Activated CD8-positive, alpha-beta T cell treated with anti-CD3 and anti-CD28 coated beads for 36 hours (primary cell): ENCODE measurements around the gene BACE2. TPM values are rescaled to one million over a fixed set of nuclear protein-coding genes. Genes with fewer than 3 reads are reported as not detected.

Experiments
- ATAC-seq: fragments of 200-7000 bp; cut with Tn5 transposase; one replicate; pipeline ENCODE4 v1.10.0; 2021; ENCODE audit warnings: mild to moderate bottlenecking, moderate library complexity
- CTCF ChIA-PET: fragments of 350-600 bp; sonication (Branson Sonifier 250); formaldehyde crosslinking; loops from one replicate; lab custom pipeline; 2021; ENCODE audit warnings: antibody characterized with exemption; lab: Charles Lee
- POLR2A ChIA-PET: fragments of 350-600 bp; sonication (Branson Sonifier 250); formaldehyde crosslinking; loops from one replicate; lab custom pipeline; 2021; ENCODE audit warnings: antibody characterized with exemption; lab: Charles Lee
- DNase-seq: peaks from one replicate; pipeline ENCODE4 v3.0.0-alpha.2; 2020
- H3K27ac Mint-ChIP-seq: one replicate; pipeline ENCODE4 v1.8.0; 2021; ENCODE audit warnings: mild to moderate bottlenecking, mixed read lengths
- H3K27me3 Mint-ChIP-seq: one replicate; pipeline ENCODE4 v1.8.0; 2021; ENCODE audit warnings: mixed read lengths
- H3K36me3 Mint-ChIP-seq: one replicate; pipeline ENCODE4 v1.8.0; 2021; ENCODE audit warnings: low read depth, mixed read lengths
- H3K4me1 Mint-ChIP-seq: one replicate; pipeline ENCODE4 v1.8.0; 2021; ENCODE audit warnings: low read depth, mixed read lengths
- H3K4me3 Mint-ChIP-seq: one replicate; pipeline ENCODE4 v1.8.0; 2021; ENCODE audit warnings: mild to moderate bottlenecking, moderate library complexity, mixed read lengths
- H3K9me3 Mint-ChIP-seq: one replicate; pipeline ENCODE4 v1.8.0; 2021; ENCODE audit warnings: mixed read lengths
- intact Hi-C: fragments of 100-400 bp; cut with micrococcal nuclease; formaldehyde crosslinking; loops from one replicate; pipeline ENCODE4 v1.10.0; 2022
- total RNA-seq, 2 experiments: library from RNA; stranded (reverse); gene quantifications; one replicate each; pipeline ENCODE4 v1.2.3, GENCODE V29; 2021
- TF ChIP-seq, protein P1 (sequence below): fragments of 200-600 bp; IDR thresholded peaks from one replicate; pipeline ENCODE4 v1.8.0; 2022; ENCODE audit warnings: antibody characterized with exemption, mild to moderate bottlenecking

The BACE2 gene
- total RNA-seq, 2 experiments from 2014 or later: 1.1 to 2.0 TPM

DNA sequence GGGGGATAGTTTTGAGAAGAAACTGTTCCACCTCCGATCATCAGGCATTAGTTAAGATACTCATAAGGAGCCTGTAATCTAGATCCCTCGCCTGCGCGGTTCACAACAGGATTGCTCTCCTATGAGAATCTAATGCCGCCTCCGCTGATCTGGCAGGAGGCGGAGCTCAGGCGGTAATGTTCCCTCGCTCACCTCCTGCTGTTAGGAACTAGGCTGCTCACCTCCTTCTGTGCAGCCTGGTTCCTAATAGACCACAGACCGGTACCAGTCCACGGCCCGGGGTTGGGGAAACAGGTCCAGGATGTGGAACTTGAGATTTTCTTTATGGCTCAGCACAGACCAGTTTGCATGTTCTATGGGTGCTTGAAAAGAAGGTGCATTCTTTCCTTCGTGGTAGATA lies 121.5 kb downstream of the BACE2 start:
- Mint-ChIP-seq H3K4me3 (no peak overlapping the region), H3K4me1 (peaks cover 6% of the 10 kb centered on the region), H3K9me3 (no peaks in the 10 kb centered on the region), H3K27me3 (peaks cover 13% of the 10 kb centered on the region), H3K36me3 (no peaks in the 10 kb centered on the region), H3K27ac (no peak overlapping the region)
- intact Hi-C loops: no loop called here
- ATAC-seq: no peak
- POLR2A ChIA-PET: no interaction called here
- CTCF ChIA-PET: interaction anchor here (0.6 kb wide), 1 partner anchor 31 kb away, joined by 3 read pairs; no protein-coding TSS in a partner anchor
- TF ChIP-seq, protein P1, sequence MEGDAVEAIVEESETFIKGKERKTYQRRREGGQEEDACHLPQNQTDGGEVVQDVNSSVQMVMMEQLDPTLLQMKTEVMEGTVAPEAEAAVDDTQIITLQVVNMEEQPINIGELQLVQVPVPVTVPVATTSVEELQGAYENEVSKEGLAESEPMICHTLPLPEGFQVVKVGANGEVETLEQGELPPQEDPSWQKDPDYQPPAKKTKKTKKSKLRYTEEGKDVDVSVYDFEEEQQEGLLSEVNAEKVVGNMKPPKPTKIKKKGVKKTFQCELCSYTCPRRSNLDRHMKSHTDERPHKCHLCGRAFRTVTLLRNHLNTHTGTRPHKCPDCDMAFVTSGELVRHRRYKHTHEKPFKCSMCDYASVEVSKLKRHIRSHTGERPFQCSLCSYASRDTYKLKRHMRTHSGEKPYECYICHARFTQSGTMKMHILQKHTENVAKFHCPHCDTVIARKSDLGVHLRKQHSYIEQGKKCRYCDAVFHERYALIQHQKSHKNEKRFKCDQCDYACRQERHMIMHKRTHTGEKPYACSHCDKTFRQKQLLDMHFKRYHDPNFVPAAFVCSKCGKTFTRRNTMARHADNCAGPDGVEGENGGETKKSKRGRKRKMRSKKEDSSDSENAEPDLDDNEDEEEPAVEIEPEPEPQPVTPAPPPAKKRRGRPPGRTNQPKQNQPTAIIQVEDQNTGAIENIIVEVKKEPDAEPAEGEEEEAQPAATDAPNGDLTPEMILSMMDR: no peak
- DNase-seq: no peak

GRCh38 chr21:41290106-41290799 lies 122.3 kb downstream of the BACE2 start:
- Mint-ChIP-seq H3K36me3 (no peaks in the 10 kb centered on the region), H3K9me3 (no peaks in the 10 kb centered on the region), H3K4me1 (peaks cover 6% of the 10 kb centered on the region), H3K27me3 (peaks cover 14% of the 10 kb centered on the region), H3K4me3 (no peak overlapping the region), H3K27ac (no peak overlapping the region)
- ATAC-seq (no peak), DNase-seq (no peak)
- ChIA-PET CTCF (no interaction called here), POLR2A (no interaction called here)
- TF ChIP-seq, protein P1: no peak
- intact Hi-C loops: no loop called here

- ChIA-PET CTCF (interaction anchor here (1.1 kb wide), 1 partner anchor 12 kb away, joined by 3 read pairs; no protein-coding TSS in a partner anchor), POLR2A (no interaction called here)
- peaks cover 3% of the 10 kb centered on the region for H3K9me3 Mint-ChIP-seq
- H3K27ac Mint-ChIP-seq: no peak overlapping the region
- TF ChIP-seq, protein P1: no peak
- ATAC-seq (no peak), DNase-seq (no peak)
- no peak overlapping the region for H3K4me3 Mint-ChIP-seq
- H3K36me3 Mint-ChIP-seq: no peaks in the 10 kb centered on the region
- H3K4me1 Mint-ChIP-seq: peaks cover 6% of the 10 kb centered on the region
- intact Hi-C loops: no loop called here
- H3K27me3 Mint-ChIP-seq: peaks cover 25% of the 10 kb centered on the region
Observed at GRCh38 chr21:41294548-41295231, 126.7 kb downstream of the BACE2 start.

DNA sequence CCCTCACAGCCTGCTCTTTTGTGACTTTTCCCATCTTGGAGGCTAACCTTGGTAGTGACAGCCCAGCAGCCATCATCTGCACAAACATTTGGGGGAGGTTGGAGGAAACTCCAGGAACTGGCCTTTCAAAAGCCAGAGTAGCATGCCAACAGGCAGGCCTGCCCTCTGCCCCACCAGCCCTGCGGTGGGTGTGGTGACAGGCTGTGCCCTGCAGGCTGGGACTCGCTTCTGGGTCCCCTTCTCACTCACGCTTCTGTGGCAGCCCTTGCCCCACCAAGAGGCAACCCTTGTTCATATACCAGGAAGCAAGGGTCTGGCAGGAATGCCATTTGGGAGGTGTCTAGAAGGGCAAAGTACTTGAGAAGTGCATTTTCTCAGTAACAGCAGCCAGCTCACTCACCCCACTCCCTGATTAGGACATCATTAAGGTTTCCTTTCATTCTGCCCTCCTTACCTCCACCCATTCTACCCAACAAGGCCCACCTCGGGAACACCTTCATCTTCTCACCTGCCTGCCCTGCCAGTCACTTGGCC lies 127.8 kb downstream of the BACE2 start:
- TF ChIP-seq, protein P1: no peak
- peaks cover 25% of the 10 kb centered on the region for H3K27me3 Mint-ChIP-seq
- ATAC-seq: no peak
- H3K27ac Mint-ChIP-seq: no peak overlapping the region
- H3K4me3 Mint-ChIP-seq: no peak overlapping the region
- no peak for DNase-seq
- no peaks in the 10 kb centered on the region for H3K36me3 Mint-ChIP-seq
- intact Hi-C loops: no loop called here
- H3K4me1 Mint-ChIP-seq: peaks cover 6% of the 10 kb centered on the region
- H3K9me3 Mint-ChIP-seq: peaks cover 3% of the 10 kb centered on the region
- CTCF ChIA-PET: no interaction called here
- POLR2A ChIA-PET: no interaction called here

DNA sequence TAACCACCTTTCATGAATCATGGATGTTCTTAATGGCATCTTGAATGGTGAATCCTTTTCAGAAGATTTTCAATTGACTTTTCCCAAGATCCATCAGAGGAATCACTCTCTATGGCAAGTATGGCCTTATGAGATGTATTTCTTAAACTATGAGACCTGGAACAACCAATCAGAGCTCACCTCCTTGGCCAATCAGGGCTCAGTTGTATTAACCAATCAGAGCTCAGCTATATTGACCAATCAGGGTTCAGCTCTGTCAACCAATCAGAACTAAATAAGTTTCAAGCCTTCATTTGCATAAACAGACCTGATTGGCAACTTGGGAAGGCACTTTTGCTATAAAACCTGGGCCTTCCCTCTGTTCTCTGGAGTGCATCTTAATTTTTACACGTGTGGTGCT lies 135.0 kb downstream of the BACE2 start:
- intact Hi-C loops: no loop called here
- no peak overlapping the region for H3K27ac Mint-ChIP-seq
- peaks cover 7% of the 10 kb centered on the region for H3K9me3 Mint-ChIP-seq
- H3K27me3 Mint-ChIP-seq: peaks cover 7% of the 10 kb centered on the region
- CTCF ChIA-PET: no interaction called here
- no peak for DNase-seq
- H3K4me1 Mint-ChIP-seq: no peaks in the 10 kb centered on the region
- no peak for ATAC-seq
- TF ChIP-seq, protein P1: no peak
- POLR2A ChIA-PET: no interaction called here
- peaks cover 2% of the 10 kb centered on the region for H3K36me3 Mint-ChIP-seq
- H3K4me3 Mint-ChIP-seq: no peak overlapping the region
